CD1c-positive myeloid dendritic cell (primary cell): Measurements from ENCODE around the gene SH3RF2.
"Not testable (repeated sequence)": the region's sequence is repeated elsewhere in the genome, so short reads cannot be mapped to it uniquely, and the experiment has no call there.

Experiments
- DNase-seq: peaks from one replicate; pipeline ENCODE4 v3.0.0-alpha.2; 2016; ENCODE audit errors: extremely low spot score

SH3RF2 gene

GRCh38 chr5:146007989-146008388 lies 71.6 kb downstream of the SH3RF2 start:
- DNase-seq, result no peak

GRCh38 chr5:146009020-146009419 lies 72.6 kb downstream of the SH3RF2 start:
- no peak for DNase-seq

DNA sequence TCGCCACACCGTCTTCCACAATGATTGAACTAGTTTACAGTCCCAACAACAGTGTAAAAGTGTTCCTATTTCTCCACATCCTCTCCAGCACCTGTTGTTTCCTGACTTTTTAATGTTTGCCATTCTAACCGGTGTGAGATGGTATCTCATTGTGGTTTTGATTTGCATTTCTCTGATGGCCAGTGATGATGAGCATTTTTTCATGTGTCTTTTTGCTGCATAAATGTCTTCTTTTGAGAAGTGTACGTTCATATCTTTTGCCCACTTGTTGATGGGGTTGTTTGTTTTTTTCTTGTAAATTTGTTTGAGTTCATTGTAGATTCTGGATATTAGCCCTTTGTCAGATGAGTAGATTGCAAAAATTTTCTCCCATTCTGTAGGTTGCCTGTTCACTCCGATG lies 74.1 kb downstream of the SH3RF2 start:
- DNase-seq, result not testable (repeated sequence)

DNA sequence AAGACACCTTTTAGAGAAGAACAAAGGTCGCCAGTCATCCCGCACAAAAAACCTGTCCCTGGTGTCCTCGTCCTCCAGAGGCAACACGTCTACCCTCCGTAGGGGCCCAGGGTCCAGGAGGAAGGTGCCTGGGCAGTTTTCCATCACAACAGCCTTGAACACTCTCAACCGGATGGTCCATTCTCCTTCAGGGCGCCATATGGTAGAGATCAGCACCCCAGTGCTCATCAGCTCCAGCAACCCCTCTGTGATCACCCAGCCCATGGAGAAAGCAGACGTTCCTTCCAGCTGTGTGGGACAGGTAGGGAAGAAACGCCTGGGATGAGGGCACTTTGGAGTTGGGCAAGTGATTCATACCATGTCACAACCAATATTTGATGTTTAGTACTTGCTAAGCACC lies 77.4 kb downstream of the SH3RF2 start:
- DNase-seq, result no peak

GRCh38 chr5:146015001-146015400 lies 78.6 kb downstream of the SH3RF2 start:
- DNase-seq, result no peak

DNA sequence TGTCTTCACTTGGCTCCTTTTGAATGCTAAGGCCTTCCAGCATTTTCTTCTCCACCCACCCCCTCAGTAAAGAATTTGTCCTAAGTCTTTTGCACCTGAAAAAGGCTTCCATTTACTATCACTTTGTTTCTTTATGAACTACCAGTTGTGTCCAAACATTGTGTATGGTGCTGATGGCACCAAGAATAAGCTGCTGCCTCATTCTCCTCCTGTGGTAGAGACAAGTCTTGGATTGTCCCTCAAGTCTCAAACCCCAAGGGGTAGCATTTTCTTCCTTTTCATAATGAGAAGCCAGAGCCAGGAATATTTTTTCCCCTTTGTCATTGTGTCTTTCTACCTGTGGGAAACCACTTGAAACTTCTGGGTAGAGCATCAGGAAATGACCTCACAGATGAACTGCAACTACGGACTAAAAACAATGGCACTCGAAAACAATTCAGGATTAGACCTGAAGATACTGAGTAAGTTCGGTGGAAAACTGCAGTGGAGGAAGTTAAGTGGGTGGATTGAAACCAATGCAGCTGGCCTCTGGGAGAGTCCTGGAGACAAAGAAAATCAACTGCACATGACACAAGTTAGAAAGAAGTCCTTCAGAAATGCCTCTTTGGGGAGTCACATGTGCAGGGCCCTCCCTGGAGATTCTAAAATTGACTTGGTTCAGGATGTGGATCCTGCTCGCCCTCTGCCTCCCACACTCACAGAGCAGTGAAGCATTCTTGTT lies 80.5 kb downstream of the SH3RF2 start:
- DNase-seq, result peak; percentile 63

DNA sequence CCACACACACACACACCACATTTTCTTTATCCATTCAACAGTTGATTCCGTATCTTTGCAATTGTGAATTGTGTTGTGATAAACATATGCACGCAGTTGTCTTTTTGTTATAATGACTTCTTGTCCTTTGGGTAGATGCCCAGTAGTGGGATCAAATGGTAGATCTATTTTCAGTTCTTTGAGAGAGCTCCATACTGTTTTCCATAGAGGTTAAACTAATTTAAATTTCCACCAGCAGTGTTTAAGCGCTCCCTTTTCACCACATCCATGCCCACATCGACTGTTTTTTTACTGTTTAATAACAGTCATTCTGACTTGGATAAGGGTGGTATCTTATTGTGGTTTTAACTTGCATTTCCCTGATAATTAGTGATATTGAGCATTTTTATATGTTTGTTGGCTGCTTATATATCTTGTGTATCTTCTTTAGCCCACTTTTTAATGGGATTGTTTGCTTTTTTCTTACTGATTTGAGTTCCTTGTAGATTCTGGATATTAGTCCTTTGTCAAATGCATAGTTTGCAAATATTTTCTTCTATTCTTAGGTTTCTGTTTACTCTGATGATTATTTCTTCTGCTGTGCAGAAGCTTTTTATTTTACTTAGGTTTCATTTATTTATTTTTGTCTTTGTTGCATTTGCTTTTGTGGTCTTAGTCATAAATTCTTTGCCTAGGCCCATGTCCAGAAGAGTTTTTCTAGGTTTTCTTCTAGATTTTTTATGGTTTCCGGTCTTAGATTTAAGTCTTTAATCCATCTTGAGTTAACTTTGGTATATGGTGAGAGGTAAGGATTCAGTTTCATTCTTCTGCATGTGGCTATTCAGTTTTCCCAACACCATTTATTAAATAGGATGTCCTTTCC lies 82.4 kb downstream of the SH3RF2 start:
- DNase-seq, result no peak

DNA sequence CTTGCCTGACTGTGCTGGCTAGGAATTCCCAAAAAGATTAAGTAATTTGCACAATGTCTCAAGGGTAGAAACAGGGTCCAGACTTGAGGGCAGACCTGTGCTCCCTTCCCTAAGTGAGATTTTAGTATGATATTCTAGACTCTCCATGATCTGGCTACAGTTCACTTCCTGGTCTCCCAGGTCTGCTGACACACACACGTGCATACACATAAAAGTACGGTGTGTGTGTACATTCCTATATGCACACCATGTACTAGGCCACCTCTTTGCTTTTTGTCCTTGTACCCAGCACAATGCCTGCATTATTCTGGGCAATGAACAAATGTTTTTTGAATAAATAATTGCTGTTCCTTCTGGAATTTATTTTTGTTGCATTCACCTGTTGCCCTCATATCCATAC lies 83.7 kb downstream of the SH3RF2 start:
- no peak for DNase-seq

DNA sequence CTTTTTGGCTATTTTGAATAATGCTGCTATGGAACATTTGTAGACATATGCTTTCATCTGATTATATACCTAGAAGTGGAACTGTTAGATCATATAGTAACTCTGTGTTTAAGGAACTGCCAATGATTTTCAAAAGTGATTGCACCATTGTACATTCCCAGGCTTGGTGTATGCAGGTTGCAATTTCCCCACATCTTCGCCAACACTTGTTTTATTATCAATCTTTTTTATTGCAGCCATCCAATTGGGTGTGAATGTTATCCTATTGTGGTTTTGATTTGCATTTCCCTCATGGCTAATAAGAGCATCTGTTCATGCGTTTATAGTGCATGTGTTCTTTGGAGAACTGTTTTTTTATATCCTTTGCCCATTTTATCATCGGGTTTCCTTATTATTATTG lies 87.7 kb downstream of the SH3RF2 start:
- no peak for DNase-seq

- DNase-seq, result no peak
Observed at GRCh38 chr5:146025114-146025680, 88.8 kb downstream of the SH3RF2 start.

GRCh38 chr5:146025681-146026080 lies 89.3 kb downstream of the SH3RF2 start:
- no peak for DNase-seq

DNA sequence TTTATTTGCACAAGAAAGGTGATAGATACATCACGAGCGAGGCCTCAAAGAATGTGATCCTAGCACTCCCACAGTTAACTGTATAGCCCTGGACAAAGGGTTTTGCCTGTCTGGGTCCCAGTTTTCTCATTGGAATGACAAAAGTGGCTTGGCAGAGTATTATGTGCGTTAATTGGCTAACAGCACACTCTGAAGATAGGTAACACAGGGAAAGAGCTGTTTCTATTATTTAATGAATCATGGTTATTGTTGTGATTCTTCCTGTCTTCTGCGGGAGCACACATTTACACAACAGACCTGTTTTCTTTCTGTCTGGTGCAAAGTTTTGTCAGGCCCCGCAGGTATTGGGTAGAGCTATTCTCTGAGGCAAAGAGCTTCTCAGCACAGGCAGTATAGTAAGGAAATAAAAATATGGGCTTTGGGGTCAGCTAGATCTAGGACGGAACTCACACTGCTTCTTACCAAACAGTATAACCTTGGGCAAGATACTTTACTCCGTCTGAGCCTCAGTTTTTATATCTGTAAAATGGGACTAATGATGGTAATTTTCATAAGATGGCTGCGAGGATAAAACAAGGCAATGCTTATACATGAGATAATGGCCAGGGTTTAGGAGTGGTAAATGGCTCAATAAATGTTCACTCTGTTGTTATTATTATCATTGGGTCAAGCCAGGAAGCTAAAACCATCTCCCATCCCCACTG lies 90.1 kb downstream of the SH3RF2 start:
- DNase-seq, result no peak

DNA sequence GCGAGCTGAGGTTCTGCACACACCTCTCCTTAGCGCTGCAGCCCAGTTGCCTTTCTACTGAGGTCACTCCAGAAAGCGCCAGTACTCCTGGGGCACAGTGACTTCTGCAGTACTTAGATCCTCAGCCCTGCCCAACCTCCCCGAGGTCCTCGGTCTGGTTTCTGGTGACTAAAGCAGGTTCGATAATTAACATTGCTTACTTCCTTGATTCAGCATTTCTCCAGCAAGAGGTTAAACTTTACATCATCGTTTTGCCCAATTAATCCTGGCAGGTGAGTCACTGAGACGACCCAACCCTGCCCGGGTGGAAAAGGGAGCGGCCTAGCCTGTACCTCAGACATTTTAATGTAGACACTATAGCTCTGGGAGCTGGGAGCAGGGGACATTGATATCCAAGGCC lies 91.4 kb downstream of the SH3RF2 start:
- DNase-seq, result no peak

- no peak for DNase-seq
Observed at GRCh38 chr5:146032911-146033310, 96.5 kb downstream of the SH3RF2 start.

GRCh38 chr5:146034127-146034526 lies 97.7 kb downstream of the SH3RF2 start:
- no peak for DNase-seq

GRCh38 chr5:146034605-146035004 lies 98.2 kb downstream of the SH3RF2 start:
- DNase-seq, result no peak

GRCh38 chr5:146039420-146039819 lies 103.0 kb downstream of the SH3RF2 start:
- peak; percentile 17 for DNase-seq

DNA sequence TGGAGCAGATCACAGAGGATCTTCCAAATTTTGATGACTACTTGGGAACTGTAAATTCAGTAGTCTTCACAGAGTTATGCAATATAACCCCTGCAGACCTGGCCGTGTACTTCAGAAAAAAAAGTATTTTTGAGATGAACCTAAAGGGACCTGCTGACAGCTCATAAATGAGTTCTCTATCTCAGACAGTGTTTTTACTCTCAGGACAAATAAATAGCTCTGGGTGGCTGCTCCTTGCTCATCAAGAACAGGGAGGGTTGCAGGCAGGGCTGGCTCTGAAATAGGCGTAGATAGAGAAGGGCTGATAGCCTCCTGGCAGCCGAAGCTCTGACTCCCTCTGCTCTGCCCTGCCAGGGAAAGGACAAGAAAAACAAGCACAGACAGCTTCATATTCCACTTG lies 104.1 kb downstream of the SH3RF2 start:
- DNase-seq, result no peak

DNA sequence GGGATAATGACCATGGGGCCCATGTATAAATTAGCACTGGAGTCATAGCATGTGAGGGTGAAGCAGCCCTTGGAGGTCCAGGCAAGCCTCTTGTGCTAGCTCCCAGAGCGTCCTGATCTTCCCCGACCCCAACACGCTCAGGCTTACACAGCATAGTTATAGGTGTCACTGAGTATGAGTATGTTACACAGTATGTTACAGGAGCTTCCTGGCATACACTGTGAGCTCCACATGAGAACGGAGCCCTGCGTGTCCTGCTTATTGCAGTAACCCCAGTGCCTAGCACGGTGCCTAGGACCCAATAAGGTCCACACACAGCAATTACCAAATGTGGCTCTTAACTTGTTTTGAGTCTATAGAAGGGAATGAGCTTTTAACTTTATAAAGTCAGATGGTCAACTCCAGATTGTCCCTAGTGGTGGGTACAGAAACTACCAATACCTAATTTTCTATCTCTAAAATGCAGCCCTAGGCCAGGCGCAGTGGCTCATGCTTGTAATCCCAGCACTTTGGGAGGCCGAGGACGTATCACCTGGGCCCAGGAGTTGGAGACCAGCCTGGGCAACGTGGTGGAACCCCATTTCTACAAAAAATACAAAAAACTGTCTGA lies 104.9 kb downstream of the SH3RF2 start:
- DNase-seq, result no peak

DNA sequence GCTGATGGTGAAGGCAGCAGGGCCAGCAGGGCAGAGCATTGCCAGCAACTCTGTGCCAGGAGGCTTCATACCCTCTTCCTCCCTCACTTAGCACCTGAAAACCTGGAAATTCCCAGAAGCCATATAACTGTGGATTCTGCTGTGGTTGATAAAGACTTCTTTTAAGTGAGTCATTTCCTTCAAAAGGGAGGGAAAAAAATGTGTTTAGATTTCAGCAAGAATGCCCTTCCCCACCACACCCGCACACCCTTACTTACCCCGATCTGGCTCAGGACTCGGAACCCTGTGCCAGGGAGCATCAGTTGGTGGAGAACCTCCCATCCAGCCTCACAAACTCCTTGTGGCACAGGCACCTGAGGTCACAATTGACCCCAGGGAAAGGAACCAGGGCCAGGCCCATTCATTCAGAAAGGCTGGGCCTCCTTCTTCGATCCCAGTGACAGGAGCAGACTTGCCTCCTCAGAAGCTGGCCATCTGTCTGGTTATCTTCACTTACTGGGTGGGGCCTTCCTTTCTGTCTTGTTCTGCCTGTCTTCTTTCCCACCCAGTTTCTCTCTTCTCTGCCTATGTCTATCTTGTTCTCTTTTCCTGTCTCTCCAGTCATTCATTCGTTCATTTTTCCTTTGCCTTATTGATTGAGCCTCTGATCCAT lies 106.4 kb downstream of the SH3RF2 start:
- no peak for DNase-seq

- no peak for DNase-seq
Observed at GRCh38 chr5:146043722-146044121, 107.3 kb downstream of the SH3RF2 start.
